ENCODE measurements around the gene ZBTB25.

Gene ZBTB25

DNA sequence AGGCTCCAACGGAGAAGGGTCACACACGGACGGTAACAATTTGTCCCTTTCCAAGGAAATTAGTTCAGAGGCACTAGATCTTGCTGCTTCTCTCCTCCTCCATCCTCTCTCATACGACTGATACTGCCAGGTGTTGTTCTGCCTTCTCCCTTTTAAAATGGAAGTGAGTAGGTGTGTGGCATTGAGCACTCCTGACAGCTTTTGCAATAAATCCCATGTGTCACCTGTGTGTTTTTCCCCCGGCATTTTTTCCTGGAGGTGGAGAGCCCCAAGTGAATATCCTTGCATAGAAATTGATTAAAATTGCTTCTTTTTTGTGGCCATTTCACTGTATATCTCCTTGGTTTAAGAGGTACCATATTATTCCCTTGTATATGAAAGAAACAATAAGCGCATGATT is 64.5 kb downstream of the ZBTB25 start:
- DNase-seq (ENCODE audit: low read depth) = no peak

DNA sequence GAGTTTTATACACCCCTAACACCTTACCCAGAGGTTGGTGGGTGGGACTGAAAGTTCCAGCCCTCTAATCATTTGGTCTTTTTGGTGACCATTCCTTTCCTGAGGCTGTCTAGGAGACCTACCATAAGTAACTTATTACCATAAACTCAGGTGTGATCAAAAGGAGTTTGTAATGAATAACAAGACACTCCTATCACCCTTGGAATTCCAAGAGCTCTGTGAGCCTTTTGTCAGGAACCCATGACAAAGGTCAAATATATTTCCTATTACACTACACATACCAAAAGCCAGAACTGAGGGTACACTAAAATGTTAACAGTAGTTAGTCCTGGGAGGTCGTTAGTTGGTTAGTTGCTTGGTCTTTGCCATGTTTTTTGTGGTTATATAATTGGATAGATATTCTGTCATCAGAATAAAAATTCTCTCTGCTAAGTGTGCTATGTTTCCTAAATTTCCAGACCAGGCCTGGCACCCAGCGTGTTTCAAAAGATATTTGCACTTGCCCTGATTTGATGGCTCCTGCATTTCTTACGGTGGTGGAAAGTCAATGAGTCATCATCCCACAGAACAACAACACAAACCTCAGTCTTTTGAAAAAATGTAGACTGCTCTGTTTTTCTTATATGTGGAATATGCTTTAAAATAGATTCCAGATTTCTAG is 65.3 kb downstream of the ZBTB25 start:
- DNase-seq (ENCODE audit: low read depth) = no peak

DNA sequence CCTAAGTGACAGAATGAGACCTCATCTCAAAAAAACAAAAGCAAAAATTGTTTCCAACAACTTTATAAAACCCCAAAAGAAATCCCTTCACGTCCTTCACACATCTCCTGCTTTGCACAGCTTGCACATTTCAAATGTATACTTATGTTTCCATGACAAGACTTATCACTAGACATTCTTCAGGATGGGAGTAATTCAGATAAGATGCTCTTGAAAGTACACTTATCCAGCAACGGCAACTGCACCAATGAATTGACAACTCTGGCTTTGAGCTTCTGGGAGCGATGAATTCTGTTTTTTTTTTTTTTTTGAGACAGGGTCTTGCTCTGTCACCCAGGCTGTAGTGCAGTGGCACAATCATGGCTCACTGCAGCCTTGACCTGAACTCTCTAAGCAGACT is 69.1 kb downstream of the ZBTB25 start:
- no peak for DNase-seq (ENCODE audit: low read depth)

DNA sequence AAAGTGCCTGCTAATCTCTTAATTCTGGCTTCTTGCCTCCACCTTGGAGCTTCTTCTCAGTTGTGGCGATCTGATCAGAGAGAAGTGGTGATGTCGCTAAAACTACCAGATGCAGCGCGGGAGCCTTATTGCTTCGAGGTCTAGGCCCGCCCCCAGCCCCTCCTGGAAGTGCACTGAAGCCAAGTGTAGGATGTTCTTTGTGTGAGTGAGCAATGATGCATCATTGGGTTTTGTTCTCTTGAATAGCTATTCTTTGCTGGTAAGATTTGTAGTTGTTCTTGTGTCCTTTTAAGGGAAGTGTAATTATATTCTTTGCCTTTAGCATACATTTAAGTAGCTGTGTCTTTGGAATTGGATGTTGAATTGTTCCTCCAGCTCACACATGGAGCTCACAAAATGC is 79.7 kb downstream of the ZBTB25 start:
- DNase-seq (ENCODE audit: low read depth) = no peak

DNA sequence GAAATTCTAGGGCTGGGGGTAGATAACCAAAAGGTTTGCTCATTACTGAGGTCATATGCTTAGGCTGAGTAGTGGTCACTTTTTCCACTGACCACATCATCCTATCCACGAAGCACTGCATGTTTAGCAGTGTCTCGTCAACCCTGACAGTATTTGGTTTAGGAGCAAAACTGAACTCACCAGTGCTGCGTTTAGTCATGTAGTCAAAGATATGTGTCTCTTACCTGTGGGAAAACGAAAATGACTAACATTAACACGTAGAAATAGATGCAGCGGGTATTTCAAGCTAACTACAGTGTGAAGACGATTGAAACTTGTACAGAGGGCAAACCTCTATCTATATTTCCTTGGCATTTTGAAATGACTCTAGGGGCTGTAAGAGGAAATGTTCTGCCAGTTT is 80.9 kb downstream of the ZBTB25 start:
- DNase-seq (ENCODE audit: low read depth) = no peak

DNA sequence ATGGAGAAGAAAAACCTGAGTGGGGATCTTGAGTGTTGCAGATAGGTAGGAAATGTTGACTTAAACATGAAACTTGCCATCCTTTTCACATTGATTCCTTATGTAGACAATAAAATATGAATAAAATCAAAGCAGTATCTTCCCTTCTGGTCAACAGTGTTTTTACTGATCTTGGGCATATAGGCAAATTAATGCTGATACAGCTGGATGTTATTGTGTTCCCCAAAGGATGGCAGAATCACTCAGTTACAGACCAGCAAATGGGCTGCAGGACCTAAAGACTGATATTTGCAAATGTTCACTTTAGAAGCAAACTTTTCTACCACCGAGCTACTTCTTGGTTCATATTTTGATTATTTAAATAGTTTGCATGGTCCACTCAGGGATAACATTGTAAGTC is 81.6 kb downstream of the ZBTB25 start:
- no peak for DNase-seq (ENCODE audit: low read depth)

DNA sequence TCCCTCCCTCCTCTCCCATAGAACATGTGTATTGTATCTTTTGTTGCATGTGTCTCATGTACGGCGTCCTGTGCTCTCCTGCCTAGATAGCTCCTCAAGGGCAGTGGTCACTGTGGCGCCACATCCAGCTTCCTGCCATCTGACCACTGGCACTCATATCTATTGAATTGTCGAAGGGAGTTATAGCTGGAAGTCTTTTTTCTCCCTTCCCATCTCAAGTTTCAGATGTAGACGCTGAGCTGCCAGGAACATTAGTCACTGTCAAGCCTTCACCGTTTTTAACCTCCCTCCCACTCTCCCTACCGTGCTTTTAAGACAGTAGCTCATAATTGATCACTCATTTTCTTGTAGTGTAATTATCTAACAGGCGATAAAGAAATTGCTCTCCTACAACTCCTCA is 82.5 kb downstream of the ZBTB25 start:
- no peak for DNase-seq (ENCODE audit: low read depth)

DNA sequence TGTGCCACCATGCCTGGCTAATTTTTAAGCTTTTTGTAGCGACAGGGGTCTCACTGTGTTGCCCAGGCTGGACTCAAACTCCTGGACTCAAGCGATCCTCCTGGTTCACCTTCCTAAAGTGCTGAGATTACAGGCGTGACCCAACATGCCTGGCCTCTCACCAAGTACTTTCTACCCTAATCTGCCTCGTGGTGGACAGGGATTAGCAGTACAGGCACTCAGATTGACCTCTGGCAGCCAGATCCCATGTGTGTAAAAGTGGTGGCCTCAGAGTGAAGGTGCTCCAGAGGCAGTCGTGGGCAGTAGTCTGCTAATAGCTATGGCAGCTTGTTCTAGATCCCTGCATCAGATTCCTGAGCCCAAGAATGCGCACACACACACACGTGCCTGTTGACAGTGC is 84.6 kb downstream of the ZBTB25 start:
- DNase-seq (ENCODE audit: low read depth) = no peak

DNA sequence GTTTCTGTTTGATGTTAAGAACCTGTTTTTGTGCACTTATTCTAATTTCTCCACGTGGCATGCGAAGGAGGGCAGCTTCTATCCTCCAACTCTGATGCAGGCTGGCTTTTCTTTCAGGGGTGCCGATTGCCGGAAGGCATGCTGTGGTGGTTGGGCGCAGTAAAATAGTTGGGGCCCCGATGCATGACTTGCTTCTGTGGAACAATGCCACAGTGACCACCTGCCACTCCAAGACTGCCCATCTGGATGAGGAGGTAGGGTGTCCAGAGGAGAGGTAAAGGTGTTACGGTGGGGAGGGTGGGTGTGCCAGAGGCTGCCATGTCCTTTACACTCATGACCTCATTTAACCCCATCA is 85.9 kb downstream of the ZBTB25 start:
- no peak for DNase-seq (ENCODE audit: low read depth)

DNA sequence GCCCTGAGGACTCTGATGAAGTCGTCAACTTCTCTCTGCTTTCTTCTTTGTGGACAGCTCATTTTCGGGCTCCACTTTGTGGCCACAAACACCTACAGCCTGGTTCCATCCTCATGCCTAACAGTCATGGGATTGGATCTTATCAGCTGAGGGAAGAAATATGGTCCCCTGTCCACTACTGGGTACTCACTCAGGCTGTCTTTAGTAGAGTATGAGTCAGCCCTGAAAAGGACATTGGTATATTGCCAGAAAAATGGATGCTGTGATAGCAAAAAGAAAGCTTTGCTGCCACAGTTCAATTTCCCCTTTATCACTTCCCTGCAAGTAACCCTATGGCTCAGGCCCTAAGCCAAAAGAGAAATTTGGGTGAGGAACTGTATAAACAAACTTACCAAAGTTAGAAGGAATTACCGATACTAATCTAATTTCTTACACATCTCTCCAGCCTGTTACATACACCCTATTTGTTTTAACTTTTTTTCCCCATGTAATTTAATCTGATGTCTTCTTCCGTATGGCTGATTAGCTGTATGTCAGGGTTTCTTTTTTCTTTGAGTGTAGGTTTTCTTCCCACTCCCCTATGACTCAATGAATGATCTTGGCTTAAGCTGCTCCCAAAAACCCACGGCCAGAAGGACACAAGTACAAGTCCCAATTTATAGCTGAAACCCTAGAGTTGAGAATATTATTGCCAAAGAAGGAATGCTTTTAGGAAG is 86.4 kb downstream of the ZBTB25 start:
- no peak for DNase-seq (ENCODE audit: low read depth)

DNA sequence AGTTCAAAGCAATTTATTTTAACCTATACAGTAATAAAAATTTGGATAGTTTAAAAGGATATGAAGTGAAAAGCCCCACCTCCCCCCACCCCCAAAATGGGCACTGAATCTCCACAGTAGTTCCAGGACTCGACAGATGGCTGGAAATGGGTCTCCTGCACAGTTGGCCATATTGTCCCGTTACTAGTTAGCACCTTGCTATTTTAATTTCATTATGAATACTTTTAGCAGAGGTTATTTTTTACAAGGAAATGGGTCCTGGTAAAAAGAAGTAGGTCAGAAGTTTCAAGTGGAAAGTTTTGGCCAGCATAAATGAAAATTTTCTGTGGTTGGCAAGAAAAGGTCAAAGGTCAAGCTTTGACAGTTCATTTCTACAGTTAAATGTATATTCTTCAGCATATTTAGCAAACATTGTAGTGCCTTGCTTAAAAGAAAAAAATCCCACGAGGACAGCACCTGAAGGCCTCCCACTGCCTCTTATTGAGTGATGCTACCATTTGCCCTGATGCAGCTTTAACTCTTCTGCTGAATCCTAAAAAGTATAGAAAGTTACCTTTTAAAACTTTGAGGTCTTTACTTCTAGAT is 87.2 kb downstream of the ZBTB25 start:
- DNase-seq (ENCODE audit: low read depth) = no peak

DNA sequence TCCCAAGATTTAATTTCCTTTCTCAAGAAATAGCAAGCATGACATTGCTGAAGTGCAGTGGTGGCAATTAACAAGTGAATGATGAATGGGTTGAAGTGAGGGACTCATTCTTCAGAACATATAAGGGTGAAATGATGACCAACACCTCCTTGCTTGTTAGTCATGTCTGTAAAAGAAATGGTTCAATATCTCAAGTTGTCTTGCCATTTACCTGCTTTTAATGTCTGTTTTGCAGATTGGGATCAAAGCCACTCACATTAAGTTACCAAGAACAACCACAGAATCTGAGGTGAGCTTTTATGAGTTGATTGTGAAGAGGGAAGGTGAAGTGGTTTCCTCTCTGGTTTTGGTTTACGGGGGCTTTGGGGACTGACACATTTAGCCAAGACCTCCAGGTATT is 91.4 kb downstream of the ZBTB25 start:
- no peak for DNase-seq (ENCODE audit: low read depth)

DNA sequence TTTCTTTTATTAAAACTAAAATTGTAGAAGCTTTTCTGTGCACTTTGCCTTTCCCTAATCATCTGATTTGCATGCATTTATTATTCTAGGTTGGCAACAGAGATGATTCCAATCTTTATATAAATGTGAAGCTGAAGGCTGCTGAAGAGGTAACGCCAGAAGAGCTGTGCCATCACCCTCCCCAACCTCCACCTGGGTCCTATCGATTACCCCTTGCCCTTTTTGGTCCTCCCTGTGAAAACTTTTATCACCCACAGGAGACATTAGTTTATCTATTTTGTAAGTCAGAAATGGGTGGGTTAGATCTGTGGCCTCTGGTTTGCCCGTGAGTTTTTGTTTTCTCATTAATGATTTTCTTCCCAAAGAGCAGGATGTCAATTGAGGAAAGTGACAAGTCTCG is 92.6 kb downstream of the ZBTB25 start:
- no peak for DNase-seq (ENCODE audit: low read depth)

DNA sequence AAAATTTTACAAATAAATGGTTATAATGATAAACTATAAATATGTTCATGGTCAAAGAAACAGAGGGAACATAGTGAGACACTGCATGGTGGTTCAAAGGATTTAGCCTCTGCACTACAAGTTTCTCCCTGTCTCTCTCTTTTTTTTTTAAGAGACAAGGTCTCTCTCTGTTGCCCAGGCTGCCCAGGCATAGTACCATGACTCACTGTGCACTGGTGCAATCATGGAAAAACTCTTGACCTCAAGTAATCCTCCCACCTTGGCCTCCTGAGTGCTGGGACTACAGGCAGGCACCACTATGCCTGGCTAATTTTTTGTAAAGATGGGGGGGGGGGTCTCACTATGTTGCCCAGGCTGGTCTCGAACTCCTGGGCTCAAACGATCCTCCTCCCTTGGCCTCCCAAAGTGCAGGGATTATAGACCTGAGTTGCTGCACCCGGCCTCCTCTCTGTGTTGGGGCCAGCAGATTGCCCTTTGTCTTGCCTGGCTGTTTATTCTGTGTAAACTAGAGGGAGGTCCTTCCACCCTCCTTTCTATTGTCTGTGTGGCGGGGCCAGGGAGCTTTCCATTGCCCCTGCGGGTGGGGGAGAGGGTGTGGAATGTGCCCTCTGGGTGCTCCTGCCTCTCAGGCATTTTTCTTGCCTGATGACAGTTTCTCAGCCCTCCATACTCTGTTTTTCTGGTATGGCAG is 93.4 kb downstream of the ZBTB25 start:
- no peak for DNase-seq (ENCODE audit: low read depth)

DNA sequence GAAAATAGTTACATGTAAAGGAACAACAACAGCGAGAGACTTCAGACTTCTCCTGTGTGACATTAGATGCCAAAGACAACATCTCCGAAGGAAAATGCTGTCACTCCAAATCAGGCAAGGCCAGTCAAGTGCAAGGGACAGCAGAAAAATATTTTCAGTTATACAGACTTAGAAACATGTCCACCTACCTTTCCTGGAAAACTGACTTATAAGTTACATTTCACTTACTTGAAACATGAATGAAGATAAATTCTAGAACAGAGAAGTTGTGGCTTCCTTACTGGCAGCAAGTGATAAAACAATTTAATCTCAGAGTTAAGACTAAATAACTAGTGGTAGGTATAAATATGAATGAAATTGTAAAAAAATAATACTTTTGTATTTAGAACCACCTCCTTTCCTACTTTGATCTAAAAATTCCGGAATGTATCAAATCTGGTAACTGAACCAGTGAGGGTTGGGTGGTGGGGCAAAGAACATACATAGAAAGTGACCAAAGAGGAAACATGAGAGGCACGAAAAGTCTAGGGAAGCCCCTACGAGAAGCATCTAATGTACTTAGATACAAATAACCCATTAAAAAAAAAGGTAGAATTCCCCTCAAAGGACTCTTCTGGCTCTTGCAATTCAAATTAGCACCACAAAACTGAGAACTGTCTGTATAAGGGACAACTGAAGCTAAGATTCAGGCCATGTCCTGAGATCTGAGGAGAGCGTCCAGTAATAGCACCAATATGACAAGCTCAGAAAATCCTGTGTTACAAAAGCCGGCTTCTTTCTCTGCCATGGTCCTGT is 94.3 kb downstream of the ZBTB25 start:
- DNase-seq (ENCODE audit: low read depth) = no peak

DNA sequence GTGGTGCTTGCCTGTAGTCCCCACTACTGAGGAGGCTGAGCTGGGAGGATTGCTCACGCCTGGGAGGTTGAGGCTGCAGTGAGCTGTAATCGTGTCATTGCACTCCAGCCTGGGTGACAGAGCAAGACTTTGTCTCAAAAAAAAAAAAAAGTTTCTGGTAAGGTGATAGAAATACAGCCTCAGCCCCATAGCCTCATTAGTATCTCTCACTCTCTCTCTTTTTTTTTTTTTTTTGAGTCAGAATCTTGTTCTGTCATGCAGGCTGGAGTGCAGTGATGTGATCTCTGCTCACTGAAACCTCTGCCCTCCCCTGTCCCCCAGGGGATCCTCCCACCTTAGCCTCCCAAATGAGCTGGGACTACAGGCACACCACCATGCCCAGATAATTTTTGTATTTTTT is 96.3 kb downstream of the ZBTB25 start:
- DNase-seq (ENCODE audit: low read depth) = no peak

DNA sequence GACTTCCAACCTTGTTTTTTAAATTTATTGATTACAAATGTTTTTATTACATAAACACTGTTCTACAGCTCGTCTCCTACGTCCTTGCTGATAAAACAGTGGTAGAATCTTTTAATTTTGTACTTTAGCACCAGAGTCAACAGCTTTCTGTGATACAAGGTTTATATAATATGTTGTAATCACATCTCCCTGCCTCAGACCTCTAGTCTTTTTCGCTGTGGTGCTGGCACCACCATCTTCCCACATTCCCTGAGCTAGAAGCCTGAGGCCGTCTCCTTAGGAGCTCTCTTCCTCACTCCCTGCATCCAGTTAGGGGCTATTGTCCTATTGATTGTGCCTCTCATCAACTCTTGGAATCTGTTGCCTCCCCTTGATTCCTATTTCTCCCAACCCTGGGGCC is 98.3 kb downstream of the ZBTB25 start:
- DNase-seq (ENCODE audit: low read depth) = no peak

DNA sequence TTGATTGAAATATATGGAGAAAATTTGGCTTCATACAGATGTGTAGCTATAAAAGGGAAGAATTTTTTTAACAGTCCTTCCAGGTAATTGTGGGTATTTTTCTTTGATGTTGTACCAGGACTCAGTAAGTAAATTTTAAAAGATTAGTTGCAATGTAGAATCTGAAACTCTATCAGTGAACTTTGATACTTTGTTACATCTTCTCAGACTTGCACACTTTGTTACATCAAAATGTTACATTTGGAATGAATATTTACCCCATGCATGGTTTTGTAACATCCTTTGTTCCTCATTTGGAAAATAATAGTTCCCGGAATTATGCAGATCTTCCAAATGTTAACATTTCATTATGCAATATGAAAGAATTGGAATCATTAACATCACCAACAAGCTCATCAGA is 101.7 kb downstream of the ZBTB25 start:
- no peak for DNase-seq (ENCODE audit: low read depth)

DNA sequence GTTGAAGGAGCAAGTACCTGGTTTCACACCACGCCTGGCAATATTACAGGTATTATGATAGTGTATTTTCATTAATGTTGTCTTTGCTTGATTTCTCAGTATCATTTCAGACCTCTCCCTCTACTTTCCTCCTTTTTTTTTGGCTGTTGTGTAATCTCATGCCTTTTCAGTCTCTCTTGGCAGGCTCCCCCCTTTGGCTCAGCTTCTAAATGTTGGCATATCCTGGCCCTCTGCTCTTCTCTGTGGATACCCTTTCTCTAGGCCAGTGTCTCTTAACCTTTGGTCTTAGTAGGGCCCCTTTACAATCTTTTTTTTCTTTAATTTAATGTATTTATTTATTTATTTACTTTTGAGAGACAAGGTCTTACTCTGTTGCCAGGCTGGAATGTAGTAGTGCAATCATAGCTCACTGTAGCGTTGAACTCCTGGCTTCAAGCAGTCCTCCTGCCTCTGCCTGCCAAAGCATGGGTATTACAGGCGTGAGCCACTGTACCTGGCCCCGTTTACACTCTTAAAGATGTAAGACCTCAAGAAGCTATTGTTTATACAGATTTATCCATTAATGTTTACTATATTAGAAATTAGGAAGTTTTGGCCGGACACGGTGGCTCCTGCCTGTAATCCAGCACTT is 102.7 kb downstream of the ZBTB25 start:
- no peak for DNase-seq (ENCODE audit: low read depth)

Measured in stimulated activated CD8-positive, alpha-beta memory T cell treated with anti-CD3 and anti-CD28 coated beads, Interleukin-15, amount 100 ng/mL, for 1 hour (primary cell).